Measurements from ENCODE around the gene NRARP. TPM values are rescaled to one million over a fixed set of nuclear protein-coding genes. Genes with fewer than 3 reads are reported as not detected.

Gene NRARP
- total and polyA plus RNA-seq, 7 donors = 1.8 to 24.7 (median 11.6) TPM; not detected in 1

- DNase-seq = no peak
- Histone ChIP-seq H3K27ac (peak overlapping the region in 2 of 4 donors; percentile 74 to 75), H3K4me3 (peak overlapping the region in 3 of 4 donors; percentile 33 to 49 (median 44)), H3K36me3 (peaks cover 0 to 9% (median 0%) of the 10 kb centered on the region in 4 donors), H3K27me3 (peaks cover 19 to 90% (median 63%) of the 10 kb centered on the region in 3 donors), H3K4me1 (peaks cover 0 to 35% (median 24%) of the 10 kb centered on the region in 4 donors), H3K9me3 (no peaks in the 10 kb centered on the region)
- intact Hi-C loops (cut with DNase I) = no loop called here
- TF ChIP-seq, protein P1, sequence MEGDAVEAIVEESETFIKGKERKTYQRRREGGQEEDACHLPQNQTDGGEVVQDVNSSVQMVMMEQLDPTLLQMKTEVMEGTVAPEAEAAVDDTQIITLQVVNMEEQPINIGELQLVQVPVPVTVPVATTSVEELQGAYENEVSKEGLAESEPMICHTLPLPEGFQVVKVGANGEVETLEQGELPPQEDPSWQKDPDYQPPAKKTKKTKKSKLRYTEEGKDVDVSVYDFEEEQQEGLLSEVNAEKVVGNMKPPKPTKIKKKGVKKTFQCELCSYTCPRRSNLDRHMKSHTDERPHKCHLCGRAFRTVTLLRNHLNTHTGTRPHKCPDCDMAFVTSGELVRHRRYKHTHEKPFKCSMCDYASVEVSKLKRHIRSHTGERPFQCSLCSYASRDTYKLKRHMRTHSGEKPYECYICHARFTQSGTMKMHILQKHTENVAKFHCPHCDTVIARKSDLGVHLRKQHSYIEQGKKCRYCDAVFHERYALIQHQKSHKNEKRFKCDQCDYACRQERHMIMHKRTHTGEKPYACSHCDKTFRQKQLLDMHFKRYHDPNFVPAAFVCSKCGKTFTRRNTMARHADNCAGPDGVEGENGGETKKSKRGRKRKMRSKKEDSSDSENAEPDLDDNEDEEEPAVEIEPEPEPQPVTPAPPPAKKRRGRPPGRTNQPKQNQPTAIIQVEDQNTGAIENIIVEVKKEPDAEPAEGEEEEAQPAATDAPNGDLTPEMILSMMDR (IDR thresholded peaks at IDR 0.05) = no peak
- TF ChIP-seq POLR2A (IDR thresholded peaks at IDR 0.05) (no peak), POLR2AphosphoS5 (IDR thresholded peaks at IDR 0.05) (no peak), EP300 (IDR thresholded peaks at IDR 0.05) (no peak)
- 75 to 83% methylated on average over 139 of the region's 139 CpGs for WGBS, 2 donors
Measured at GRCh38 chr9:137278721-137279711, 23.1 kb downstream of the NRARP start.

GRCh38 chr9:137278061-137278701, 23.9 kb downstream of the NRARP start:
- 1 to 8% methylated on average over 54 of the region's 54 CpGs for WGBS, 2 donors
- DNase-seq = no peak
- Histone ChIP-seq H3K4me3 (peak overlapping the region; percentile 27 to 49 (median 38)), H3K27me3 (peaks cover 19 to 85% (median 63%) of the 10 kb centered on the region in 3 donors), H3K9me3 (no peaks in the 10 kb centered on the region), H3K27ac (peak overlapping the region; percentile 72 to 81 (median 74)), H3K4me1 (peaks cover 0 to 35% (median 24%) of the 10 kb centered on the region in 4 donors), H3K36me3 (peaks cover 3 to 16% (median 3%) of the 10 kb centered on the region in 4 donors)
- no peak for TF ChIP-seq EP300 (IDR thresholded peaks at IDR 0.05)
- TF ChIP-seq POLR2A (IDR thresholded peaks at IDR 0.05) = no peak
- TF ChIP-seq, protein P1 (IDR thresholded peaks at IDR 0.05) = no peak
- no peak for TF ChIP-seq POLR2AphosphoS5 (IDR thresholded peaks at IDR 0.05)
- intact Hi-C loops (cut with DNase I) = no loop called here

DNA sequence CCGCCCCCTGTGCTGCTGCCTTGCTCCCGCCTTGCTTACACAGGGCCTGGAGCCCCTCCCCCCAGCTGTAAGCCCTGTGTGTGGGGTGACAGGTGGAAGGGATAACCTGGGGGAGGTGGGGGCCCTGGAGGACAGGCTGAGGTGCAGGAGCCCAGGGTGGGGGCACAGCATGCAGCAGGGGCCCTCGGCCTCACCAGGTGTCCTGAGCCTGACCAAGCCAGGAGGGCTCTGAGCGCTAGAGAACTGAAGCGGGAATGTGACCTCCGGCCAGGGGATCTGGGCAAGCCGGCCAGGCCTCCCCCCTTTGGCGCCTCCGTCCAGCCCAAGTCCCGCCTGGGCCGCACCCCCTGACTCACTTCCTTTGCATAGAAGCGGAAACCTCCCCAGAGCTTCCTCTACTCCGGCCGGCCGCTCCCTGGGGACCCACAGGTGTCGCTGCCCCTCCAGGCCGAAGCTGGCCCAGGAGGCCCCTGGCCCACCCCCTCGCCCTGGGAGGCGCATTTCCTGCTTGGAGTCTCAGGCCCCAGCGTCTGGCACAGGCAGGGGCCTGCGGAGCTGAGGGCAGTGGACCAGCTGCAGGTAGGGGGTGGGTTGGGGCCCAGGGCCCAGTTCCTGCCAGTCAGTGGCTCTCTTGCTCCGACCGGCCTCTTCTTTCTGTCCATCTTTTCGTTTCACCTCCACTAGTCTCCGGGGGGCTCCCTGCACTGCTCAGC, 24.6 kb downstream of the NRARP start, which contains the start of gene TOR4A:
TSS of gene TOR4A (plus strand) at position 398 of the 713 bp plus-strand sequence. CDS start 964 bp downstream, outside the sequence.
- Histone ChIP-seq H3K4me1 (peaks cover 0 to 35% (median 24%) of the 10 kb centered on the region in 4 donors), H3K4me3 (peak within 1 kb of the TSS; percentile 27 to 49 (median 38)), H3K27me3 (peaks cover 19 to 82% (median 60%) of the 10 kb centered on the region in 3 donors), H3K36me3 (peaks cover 10 to 23% (median 10%) of the 10 kb centered on the region in 4 donors), H3K9me3 (no peaks in the 10 kb centered on the region), H3K27ac (peak within 1 kb of the TSS; percentile 72 to 81 (median 74))
- peak in 1 of 2 donors; percentile 60 for TF ChIP-seq POLR2A (IDR thresholded peaks at IDR 0.05)
- peak in 3 of 4 donors; percentile 54 to 59 (median 57) for TF ChIP-seq POLR2AphosphoS5 (IDR thresholded peaks at IDR 0.05)
- TF ChIP-seq EP300 (IDR thresholded peaks at IDR 0.05) = no peak
- TF ChIP-seq, protein P1 (IDR thresholded peaks at IDR 0.05) = no peak
- intact Hi-C loops (cut with DNase I) = no loop called here
- 2 to 6% methylated on average over 25 of the region's 25 CpGs for WGBS, 2 donors
- DNase-seq = peak; percentile 91

Measured in sigmoid colon (tissue), 7 donors.